K562 (cell line): ENCODE measurements around the gene GCNT2. TPM values are rescaled to one million over a fixed set of nuclear protein-coding genes. Genes with fewer than 3 reads are reported as not detected.

ENCODE experiments used
- ATAC-seq: fragments of 200-7000 bp; cut with Tn5 transposase; 3 replicates; pipeline ENCODE4 v1.9.1; 2020; ENCODE audit warnings: moderate library complexity
- BruUV-seq: library from RNA; stranded (reverse); fragments of 400-500 nt; replicated peaks from 2 replicates; lab custom pipeline; 2021; lab: Mats Ljungman, UMichigan
- CTCF ChIA-PET: fragments of 300-600 bp; formaldehyde crosslinking; extraction: SDS; loops from one replicate; lab custom pipeline; 2021; ENCODE audit warnings: low intra/inter-chr PET ratio; lab: Yijun Ruan, JAX
- POLR2A ChIA-PET: fragments of 300-600, 350-650 bp; sonication (Branson Sonifier 250); formaldehyde crosslinking; extraction: SDS; loops from one replicate; lab custom pipeline; 2021; ENCODE audit warnings: antibody characterized with exemption, inconsistent platforms; lab: Yijun Ruan, JAX
- DNase-seq, 4 experiments: peaks; one replicate each; pipeline versions ENCODE4 v3.0.0 to v3.0.0-alpha.2; 2011 to 2018; ENCODE audit warnings: low spot score in 3 of 4, mixed read lengths in 3 of 4; ENCODE audit errors: extremely low read depth in 1 of 4
- FAIRE-seq: peaks from 2 replicates; lab custom pipeline; 2011; peaks lifted over from hg19 to GRCh38; lab: Jason Lieb, UNC
- H2AFZ ChIP-seq: 2 replicates; pipeline ENCODE4 v1.6.0; 2011; ENCODE audit warnings: low read depth, low read length, control low read depth, inconsistent platforms
- H3K27ac ChIP-seq: fragments of 200-600 bp; 3 replicates; pipeline ENCODE4 v1.8.0; 2011; ENCODE audit warnings: low read depth, mild to moderate bottlenecking, control low read depth, inconsistent platforms, low read length, moderate library complexity, mixed read lengths; ENCODE audit errors: extremely low read depth
- H3K27me3 ChIP-seq, 2 experiments: fragments of 300-600 bp in 1 of 2; 2 replicates in 1 of 2; 3 replicates in 1 of 2; pipeline versions ENCODE4 v1.6.0 to v1.8.0; 2011; ENCODE audit warnings: inconsistent platforms in 2 of 2, low read length in 2 of 2, mild to moderate bottlenecking in 1 of 2, mixed read lengths in 1 of 2, moderate library complexity in 1 of 2; ENCODE audit not compliant: control insufficient read depth in 2 of 2, insufficient read depth in 2 of 2
- H3K36me3 ChIP-seq: fragments of 300-600 bp; 3 replicates; pipeline ENCODE4 v1.8.0; 2011; ENCODE audit warnings: mild to moderate bottlenecking, low read length, inconsistent platforms; ENCODE audit not compliant: control insufficient read depth, insufficient read depth
- H3K4me1 ChIP-seq, 2 experiments: fragments of 200-600 bp in 1 of 2; replicated peaks in 1 of 2; 2 replicates in 1 of 2; 3 replicates in 1 of 2; pipeline versions ENCODE4 v1.5.1 to v1.8.0; 2011; ENCODE audit warnings: inconsistent platforms in 2 of 2, low read length in 2 of 2, mild to moderate bottlenecking in 1 of 2, mixed read lengths in 1 of 2, moderate library complexity in 1 of 2; ENCODE audit not compliant: control insufficient read depth in 2 of 2, insufficient read depth in 2 of 2
- H3K4me2 ChIP-seq: 2 replicates; pipeline ENCODE4 v1.6.1; 2011; ENCODE audit warnings: low read length, control low read depth, inconsistent platforms, mixed read lengths; ENCODE audit not compliant: insufficient read depth
- H3K4me3 ChIP-seq: fragments of 200-600 bp; sonication (generic), shearing (Covaris generic); 2 replicates; pipeline ENCODE4 v1.5.1; 2016; ENCODE audit warnings: control low read depth, inconsistent platforms
- H3K79me2 ChIP-seq: fragments of 200-600 bp; 3 replicates; pipeline ENCODE4 v1.8.0; 2011; ENCODE audit warnings: low read length, inconsistent platforms; ENCODE audit not compliant: control insufficient read depth, insufficient read depth
- H3K9ac ChIP-seq, 2 experiments: 2 replicates each; pipeline versions ENCODE4 v1.6.0 to v1.6.1; 2011; ENCODE audit warnings: low read depth in 2 of 2, low read length in 2 of 2, control low read depth in 1 of 2, inconsistent platforms in 1 of 2, mild to moderate bottlenecking in 1 of 2, mixed read lengths in 1 of 2; ENCODE audit not compliant: insufficient read depth in 1 of 2
- H3K9me1 ChIP-seq: one replicate; pipeline ENCODE4 v1.6.0; 2011; ENCODE audit warnings: inconsistent platforms, mild to moderate bottlenecking, low read length, moderate library complexity; ENCODE audit not compliant: control insufficient read depth, insufficient read depth
- H3K9me3 ChIP-seq: replicated peaks from 2 replicates; pipeline ENCODE4 v1.5.1; 2011; ENCODE audit warnings: low read depth, low read length, inconsistent platforms; ENCODE audit not compliant: control insufficient read depth, insufficient read depth
- H4K20me1 ChIP-seq: replicated peaks from 2 replicates; pipeline ENCODE4 v1.6.1; 2011; ENCODE audit warnings: low read length, inconsistent platforms, mixed read lengths; ENCODE audit not compliant: control insufficient read depth, insufficient read depth
- BRF1 ChIP-seq: IDR thresholded peaks from 3 replicates; pipeline ENCODE4 v1.6.1; 2011; ENCODE audit warnings: borderline replicate concordance, mild to moderate bottlenecking; ENCODE audit not compliant: insufficient read length; ENCODE audit errors: extremely low read depth
- CTCF ChIP-seq, 3 experiments: IDR thresholded peaks in 2 of 3; conservative IDR thresholded peaks in 1 of 3; 2 replicates each; pipeline ENCODE4 v1.5.1; 2011 to 2012; ENCODE audit warnings: low read length in 3 of 3, mild to moderate bottlenecking in 3 of 3, control low read depth in 2 of 3, improper control_type of control experiment in 1 of 3, inconsistent platforms in 1 of 3, low read depth in 1 of 3, mixed read lengths in 1 of 3, moderate library complexity in 1 of 3; ENCODE audit not compliant: insufficient read depth in 2 of 3
- GATAD2B ChIP-seq: fragments of 450-650 bp; IDR thresholded peaks from 2 replicates; pipeline ENCODE4 v1.6.1; 2017; ENCODE audit warnings: mild to moderate bottlenecking, borderline replicate concordance
- GTF2F1 ChIP-seq: IDR thresholded peaks from 2 replicates; pipeline ENCODE4 v1.6.1; 2011; ENCODE audit warnings: low read depth, low read length, improper control_type of control experiment
- KAT8 ChIP-seq: fragments of 450-650 bp; IDR thresholded peaks from 2 replicates; pipeline ENCODE4 v1.6.1; 2016; ENCODE audit warnings: low read depth, mild to moderate bottlenecking
- MEF2A ChIP-seq: IDR thresholded peaks from 2 replicates; pipeline ENCODE4 v1.6.1; 2011; ENCODE audit warnings: low read depth, mild to moderate bottlenecking, low read length, moderate library complexity; ENCODE audit not compliant: control insufficient read depth
- ZNF551 ChIP-seq: fragments of 250-450 bp; sonication (Bioruptor Pico); IDR thresholded peaks from 2 replicates; pipeline ENCODE4 v1.5.0; 2021; ENCODE audit warnings: mild to moderate bottlenecking, moderate library complexity
- WGBS: fragments of 100-300 bp; shearing (Covaris generic); methylation state at CpG from one replicate; pipeline ENCODE4 v1.1.6; 2016; ENCODE audit warnings: low coverage, mixed read lengths; ENCODE audit not compliant: insufficient coverage; ENCODE audit errors: missing lambda C conversion rate; 5-methylcytosine and 5-hydroxymethylcytosine counted together
- in situ Hi-C: fragments of 300-500 bp; cut with MboI; formaldehyde crosslinking; loops from 4 replicates; pipeline ENCODE4 v1.15.0; 2018; ENCODE audit warnings: inconsistent platforms, mixed read lengths
- intact Hi-C: fragments of 100-400 bp; cut with micrococcal nuclease; formaldehyde crosslinking; loops from 2 replicates; pipeline ENCODE4 v1.14.2; 2022
- polyA plus RNA-seq, 8 experiments: library from polyadenylated mRNA; depleted of rRNA in 4 of 8; stranded (reverse) in 5 of 8; unstranded in 3 of 8; fragments of >200 nt; fragmentation: Nextera tagmentation in 2 of 8; fragmentation: Illumina TruSeq in 1 of 8; extraction: Ambion mirVana in 2 of 8; extraction: Trizol in 1 of 8; gene quantifications; 2 replicates each; pipeline versions ENCODE4 v1.2.1 to v1.2.3, GENCODE V29; 2011 to 2014; ENCODE audit warnings: inconsistent platforms in 1 of 8, missing spikeins in 1 of 8
- total RNA-seq, 7 experiments: library from RNA; depleted of rRNA in 6 of 7; stranded (reverse); fragments of >200 nt in 6 of 7; fragmentation: Illumina TruSeq in 2 of 7; extraction: Trizol in 2 of 7; gene quantifications; 2 replicates each; pipeline versions ENCODE4 v1.2.1 to v1.2.3, GENCODE V29; 2011 to 2021; ENCODE audit warnings: low replicate concordance in 1 of 7

Gene GCNT2
- total and polyA plus RNA-seq, 9 of the 15 experiments (the other 6 are each of a cell fraction or from before 2014, with no cell fraction given), result 0.78 to 2.6 (median 1.6) TPM

DNA sequence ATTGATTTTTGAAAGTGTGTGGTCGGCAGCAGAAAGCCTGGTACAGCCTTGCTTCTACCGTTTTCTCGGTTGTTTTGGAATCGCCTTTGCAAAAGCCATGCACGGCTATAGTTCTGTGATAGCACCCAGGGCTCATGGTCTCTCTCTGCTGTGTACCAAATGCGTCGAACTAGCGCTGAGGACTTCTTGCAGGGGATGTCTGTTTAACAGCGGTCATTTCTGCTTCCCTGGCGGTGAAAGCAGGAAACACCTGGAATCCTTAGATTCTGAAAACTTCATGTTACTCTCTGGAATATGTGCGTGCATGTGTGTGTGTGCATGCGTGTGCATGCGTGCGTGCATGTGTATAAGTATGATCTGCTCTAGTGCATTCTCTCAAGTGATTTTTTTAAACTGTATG is 26.1 kb upstream of the GCNT2 start:
- Histone ChIP-seq H3K4me1 (peaks cover 0 to 4% of the 10 kb centered on the region in 2 experiments; a peak in 1 of 5 replicates), H3K79me2 (no peaks in the 10 kb centered on the region), H3K9me1 (no peaks in the 10 kb centered on the region), H2AFZ (no peak overlapping the region), H3K4me3 (no peak overlapping the region)
- ATAC-seq, result peak; percentile 70
- intact Hi-C loops, result no loop called here
- TF ChIP-seq GTF2F1 (no peak), MEF2A (no peak), CTCF (IDR thresholded peaks at IDR 0.05 in 2 of 3, conservative IDR thresholded peaks at IDR 0.05 in 1 of 3; ENCODE audit: insufficient read depth in 2 of 3, low read depth in 1 of 3, low read length in 3 of 3) (0 out of 6 replicates have a peak, but pooled peaks of 1 of the 3 experiments have one; percentile 1), GATAD2B (no peak), BRF1 (no peak), KAT8 (no peak), ZNF551 (no peak)
- TF ChIP-seq, all 486 proteins: peak for 1
- Histone ChIP-seq H3K27me3 (peaks cover 23 to 44% of the 10 kb centered on the region in 2 experiments), H3K9ac (no peak overlapping the region), H4K20me1 (no peaks in the 10 kb centered on the region), H3K9me3 (0 out of 2 replicates have a peak, but pooled peaks cover 3% of the 10 kb centered on the region), H3K4me2 (no peak overlapping the region), H3K36me3 (no peaks in the 10 kb centered on the region), H3K27ac (no peak overlapping the region)
- POLR2A ChIA-PET, result no interaction called here
- 15% methylated on average over 14 of the region's 14 CpGs for WGBS
- in situ Hi-C loops, result no loop called here
- CTCF ChIA-PET, result no interaction called here
- FAIRE-seq (peak; percentile 15), DNase-seq (peak in 1 of 4 experiments; percentile 20)
- BruUV-seq, result no TSS peak
